Epidermal melanocyte (primary cell): ENCODE data around the gene STRIP2.
"Not testable (repeated sequence)": the region's sequence is repeated elsewhere in the genome, so short reads cannot be mapped to it uniquely, and the experiment has no call there.

ENCODE experiments used
- DNase-seq: peaks from one replicate; pipeline ENCODE4 v3.0.0; 2011; ENCODE audit warnings: low spot score; ENCODE audit not compliant: insufficient read length

STRIP2 gene

DNA sequence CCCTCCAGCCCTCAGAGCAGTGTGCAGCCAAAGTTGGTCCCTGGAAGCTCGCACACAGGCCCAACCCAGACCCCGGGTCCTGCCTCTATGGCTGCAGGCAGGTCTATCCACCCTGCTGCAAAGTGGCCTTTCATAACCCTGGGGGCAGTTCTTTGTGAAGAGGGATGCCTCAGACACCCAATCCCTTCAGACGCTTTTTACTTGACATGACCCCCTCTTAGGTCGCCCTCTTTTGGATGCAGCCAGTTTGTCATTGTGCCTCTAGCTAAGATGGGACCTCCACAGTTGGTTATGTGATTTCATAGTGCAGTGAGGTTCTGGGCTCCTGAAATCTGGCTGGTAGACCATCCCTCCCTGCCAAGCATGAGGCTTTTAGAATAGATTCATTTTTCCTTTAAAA is 95.4 kb downstream of the STRIP2 start:
- no peak for DNase-seq

DNA sequence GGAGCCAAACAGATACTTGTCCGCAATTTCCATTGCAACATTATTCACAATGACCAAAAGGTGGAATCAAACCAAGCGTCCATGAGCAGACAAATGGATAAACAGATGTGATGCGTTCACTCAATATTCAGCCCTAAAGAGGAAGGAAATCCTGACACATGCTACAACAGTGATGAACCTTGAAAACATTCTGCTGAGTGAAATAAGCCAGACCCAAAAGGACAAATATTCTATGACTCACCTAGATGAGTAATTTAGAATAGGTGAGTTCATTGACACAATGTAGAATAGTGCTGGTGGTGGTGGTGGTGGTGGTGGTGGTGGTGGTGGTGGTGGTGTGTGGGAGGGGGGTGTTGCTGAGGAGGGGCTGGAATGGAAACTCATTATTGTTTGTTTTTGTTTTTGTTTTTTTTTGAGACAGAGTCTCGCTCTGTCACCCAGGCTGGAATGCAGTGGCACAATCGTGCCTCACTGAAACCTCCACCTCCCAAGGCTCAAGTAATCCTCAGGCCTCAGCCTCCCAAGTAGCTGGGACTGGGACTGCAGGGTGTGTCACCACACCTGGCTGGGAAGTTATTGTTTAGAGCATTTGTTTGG is 96.7 kb downstream of the STRIP2 start:
- no peak for DNase-seq

DNA sequence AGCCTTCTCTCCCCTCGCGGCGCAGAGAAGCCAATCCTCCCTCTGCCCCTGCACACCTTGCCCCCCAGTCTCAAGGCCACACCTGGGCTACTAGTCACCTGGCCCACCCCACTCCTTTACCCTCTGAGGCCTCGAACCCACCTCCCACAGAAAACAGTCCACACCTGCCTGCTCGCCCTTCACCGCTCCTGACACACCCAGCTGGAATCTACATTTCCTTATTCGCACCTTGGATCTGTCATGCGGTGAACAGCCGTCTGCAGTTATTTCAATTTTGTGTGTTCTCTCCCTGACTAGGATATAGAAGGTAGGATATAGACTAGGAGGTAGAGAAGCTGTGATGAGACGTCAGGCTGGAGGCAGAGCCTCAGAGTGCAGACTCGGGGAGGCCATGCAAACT is 97.5 kb downstream of the STRIP2 start:
- no peak for DNase-seq

DNA sequence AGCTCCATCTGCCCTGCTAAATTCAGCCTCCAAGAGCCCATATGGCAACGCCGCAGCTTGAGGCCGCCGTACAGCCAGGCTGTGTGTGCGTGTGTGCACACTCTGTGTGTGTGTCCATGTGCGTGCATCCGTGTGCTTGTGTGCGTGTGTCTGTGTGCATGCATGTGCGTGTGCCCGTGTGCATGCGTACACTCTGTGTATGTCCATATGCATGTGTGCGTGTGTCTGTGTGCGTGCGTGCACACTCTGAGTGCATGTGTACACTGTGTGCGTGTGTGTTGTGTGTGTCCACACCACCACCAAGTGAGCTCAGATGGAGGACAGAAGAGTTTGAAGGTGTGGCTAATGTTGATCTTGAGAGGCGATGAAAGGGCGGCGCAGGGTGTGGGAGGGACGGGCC is 98.1 kb downstream of the STRIP2 start:
- no peak for DNase-seq

DNA sequence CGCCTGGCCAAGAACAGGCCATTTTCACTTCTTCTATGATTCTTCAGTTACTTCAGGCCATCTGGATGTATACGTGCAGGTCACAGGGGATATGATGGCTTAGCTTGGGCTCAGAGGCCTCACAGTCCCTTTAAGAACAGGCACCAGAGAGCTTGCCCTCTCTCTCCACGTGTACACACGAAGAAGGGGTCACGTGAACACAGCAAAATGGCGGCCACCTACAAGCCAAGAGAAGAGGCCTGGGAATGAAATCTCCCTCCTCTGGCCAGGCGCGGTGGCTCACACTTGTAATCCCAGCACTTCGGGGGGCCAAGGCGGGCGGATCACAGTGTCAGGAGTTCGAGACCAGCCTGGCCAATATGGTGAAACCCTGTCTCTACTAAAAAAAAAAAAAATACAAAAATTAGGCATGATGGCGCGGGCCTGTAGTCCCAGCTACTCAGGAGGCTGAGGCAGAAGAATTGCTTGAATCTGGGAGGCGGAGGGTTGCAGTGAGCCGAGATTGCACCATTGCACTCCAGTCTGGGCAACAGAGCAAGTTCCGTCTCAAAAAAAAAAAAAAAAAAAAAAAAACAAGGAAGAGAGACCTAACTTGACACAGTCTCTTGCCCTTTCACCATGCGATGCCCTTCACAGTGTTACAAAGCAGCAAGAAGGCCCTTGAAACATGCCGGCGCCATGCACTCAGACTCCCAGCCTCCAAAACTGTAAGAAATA is 100.5 kb downstream of the STRIP2 start:
- DNase-seq: not testable (repeated sequence)

DNA sequence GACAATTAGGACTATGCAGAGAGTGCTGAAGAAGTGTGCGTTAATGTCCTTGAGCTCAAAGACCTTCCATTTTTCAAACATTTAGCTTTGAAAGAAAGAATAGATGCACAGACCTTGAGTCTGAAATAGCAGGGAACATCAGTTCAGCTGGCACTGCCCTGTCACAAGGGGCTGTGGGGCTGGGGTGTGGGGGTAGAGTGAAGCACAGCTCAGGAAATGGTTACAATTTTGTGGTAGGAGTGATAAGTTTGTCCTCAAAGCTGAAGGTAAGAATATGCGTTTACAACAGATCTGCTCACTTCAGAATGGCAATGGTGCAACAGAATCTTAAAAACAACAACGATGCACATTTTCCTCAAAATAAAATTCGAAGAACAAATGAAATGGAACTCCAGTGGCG is 101.7 kb downstream of the STRIP2 start:
- DNase-seq: no peak

DNA sequence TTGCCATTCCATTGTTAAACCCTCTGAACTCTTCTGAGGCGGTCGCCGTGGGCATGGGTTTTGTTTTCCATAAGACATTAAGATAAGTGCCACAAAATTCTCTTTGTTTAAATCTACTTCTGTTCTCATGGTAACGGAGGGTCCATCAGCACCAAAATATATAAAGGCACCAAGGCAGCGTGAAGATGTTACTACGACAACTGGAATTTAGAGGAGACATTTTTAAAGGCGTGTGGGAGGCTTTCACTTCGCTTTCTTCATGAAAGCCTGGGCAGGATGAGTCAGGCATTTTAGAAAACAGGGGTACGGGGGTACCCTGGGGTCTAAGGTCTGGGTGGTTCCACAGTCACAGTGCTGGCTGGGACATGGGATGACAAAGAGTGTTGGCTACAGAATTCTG is 102.1 kb downstream of the STRIP2 start:
- no peak for DNase-seq
